Stomach (tissue), 9 donors: ENCODE measurements around the gene HRH1. TPM values are rescaled to one million over a fixed set of nuclear protein-coding genes. Genes with fewer than 3 reads are reported as not detected.

Source experiments
- DNase-seq, 2 donors: peaks; one replicate each; pipeline versions ENCODE4 v3.0.0 to v3.0.0-alpha.2; 2013 to 2019
- H3K27ac ChIP-seq, 5 donors: fragments of 200-600 bp in 4 of 5; sonication (generic) in 4 of 5; one replicate each; pipeline ENCODE4 v1.5.1; 2013 to 2019; ENCODE audit warnings: mild to moderate bottlenecking in 1 of 5, moderate library complexity in 1 of 5
- H3K27me3 ChIP-seq, 3 donors: fragments of 200-600 bp; sonication (generic); one replicate each; pipeline ENCODE4 v1.5.1; 2017 to 2019; ENCODE audit warnings: mixed run types in 1 of 3
- H3K36me3 ChIP-seq, 4 donors: fragments of 200-600 bp; sonication (generic); 1 replicate in 3 of 4; 2 replicates in 1 of 4; pipeline ENCODE4 v1.5.1; 2016 to 2019
- H3K4me1 ChIP-seq, 4 donors: fragments of 200-600 bp; sonication (generic); one replicate each; pipeline ENCODE4 v1.5.1; 2016 to 2019
- H3K4me3 ChIP-seq, 4 donors: fragments of 200-600 bp; sonication (generic) in 3 of 4; one replicate each; pipeline ENCODE4 v1.5.1; 2016 to 2019; ENCODE audit warnings: mild to moderate bottlenecking in 1 of 4
- H3K9me3 ChIP-seq, 4 donors: fragments of 200-600 bp; sonication (generic); one replicate each; pipeline ENCODE4 v1.5.1; 2016 to 2019
- CTCF ChIP-seq, 7 experiments: fragments of 450-650 bp in 4 of 7; fragments of 200-600 bp in 3 of 7; sonication (generic) in 3 of 7; IDR thresholded peaks; one replicate each; pipeline ENCODE4 v1.5.1; 2016 to 2019; ENCODE audit warnings: antibody characterized with exemption in 7 of 7, control low read depth in 2 of 7, mild to moderate bottlenecking in 1 of 7
- EP300 ChIP-seq: sonication (generic); formaldehyde crosslinking; IDR thresholded peaks from one replicate; pipeline ENCODE4 v1.6.1; 2017; ENCODE audit warnings: antibody characterized with exemption
- POLR2A ChIP-seq, 4 donors: fragments of 450-650 bp; IDR thresholded peaks; one replicate each; pipeline ENCODE4 v1.6.1; 2016; ENCODE audit warnings: antibody characterized with exemption in 4 of 4, control low read depth in 2 of 4, mild to moderate bottlenecking in 1 of 4, moderate library complexity in 1 of 4
- POLR2AphosphoS5 ChIP-seq, 3 donors: sonication (generic); formaldehyde crosslinking; IDR thresholded peaks; one replicate each; pipeline ENCODE4 v1.6.1; 2016; ENCODE audit warnings: antibody characterized with exemption in 3 of 3
- WGBS, 5 donors: extraction: QIAGEN DNeasy Blood & Tissue Kit in 3 of 5; methylation state at CpG; one replicate each; pipeline versions ENCODE4 v1.1.5 to v1.1.7; 2013 to 2018; 5-methylcytosine and 5-hydroxymethylcytosine counted together
- intact Hi-C: fragments of 100-400 bp; cut with DNase I; formaldehyde crosslinking; loops from one replicate; pipeline ENCODE4 v1.15.1; 2023; ENCODE audit warnings: low total_unique reads
- polyA plus RNA-seq, 3 donors: library from polyadenylated mRNA; stranded (reverse); fragments of 200-250 nt; gene quantifications; one replicate each; pipeline ENCODE4 v1.2.3, GENCODE V29; 2013
- total RNA-seq, 5 donors: library from RNA; depleted of rRNA; stranded (reverse); fragments of >200 nt; gene quantifications; one replicate each; pipeline versions ENCODE4 v1.1.0 to v1.2.3, GENCODE V29; 2014 to 2016
- donor health status: healthy with polysubstance abuse.
- donor health status: Bipolar disorder and iron deficiency.
- donor health status: healthy.

HRH1 gene
- total and polyA plus RNA-seq, 8 donors: under 0.01 to 5.0 (median 0.37) TPM; not detected in 1

GRCh38 chr3:11230832-11231231, 76.5 kb downstream of the HRH1 start:
- Histone ChIP-seq H3K36me3 (no peaks in the 10 kb centered on the region), H3K4me3 (no peak overlapping the region), H3K4me1 (peaks cover 0 to 17% (median 3%) of the 10 kb centered on the region in 4 donors), H3K27ac (no peak overlapping the region), H3K9me3 (no peaks in the 10 kb centered on the region), H3K27me3 (peaks cover 0 to 7% (median 3%) of the 10 kb centered on the region in 3 donors)
- TF ChIP-seq EP300: no peak
- no peak for TF ChIP-seq POLR2AphosphoS5 (IDR thresholded peaks at IDR 0.05)
- TF ChIP-seq CTCF (IDR thresholded peaks at IDR 0.05): no peak
- no peak for TF ChIP-seq POLR2A (IDR thresholded peaks at IDR 0.05)
- DNase-seq: no peak
- intact Hi-C loops: no loop called here
- WGBS, 5 donors: 53 to 81% (median 60%) methylated on average over 3 of the region's 3 CpGs

- no peak overlapping the region for H3K27ac ChIP-seq
- no peaks in the 10 kb centered on the region for H3K4me1 ChIP-seq
- intact Hi-C loops: no loop called here
- H3K36me3 ChIP-seq: no peaks in the 10 kb centered on the region
- WGBS, 5 donors: 59 to 73% (median 69%) methylated on average over 6 to 8 of the region's 8 CpGs
- no peak overlapping the region for H3K4me3 ChIP-seq
- TF ChIP-seq POLR2AphosphoS5 (IDR thresholded peaks at IDR 0.05): no peak
- TF ChIP-seq POLR2A (IDR thresholded peaks at IDR 0.05): no peak
- no peak for TF ChIP-seq CTCF (IDR thresholded peaks at IDR 0.05)
- no peak for TF ChIP-seq EP300
- H3K27me3 ChIP-seq: peaks cover 0 to 12% (median 3%) of the 10 kb centered on the region in 3 donors
- no peaks in the 10 kb centered on the region for H3K9me3 ChIP-seq
- DNase-seq: no peak
These were observed 81.1 kb downstream of the HRH1 start for GRCh38 chr3:11235385-11235784.

- no peak overlapping the region for H3K4me3 ChIP-seq
- DNase-seq: peak; percentile 79 to 80
- no peaks in the 10 kb centered on the region for H3K9me3 ChIP-seq
- intact Hi-C loops: no loop called here
- no peak overlapping the region for H3K27ac ChIP-seq
- H3K27me3 ChIP-seq: peaks cover 0 to 12% (median 3%) of the 10 kb centered on the region in 3 donors
- TF ChIP-seq CTCF (IDR thresholded peaks at IDR 0.05): peak in 4 of 7 experiments; percentile 30 to 79 (median 64)
- TF ChIP-seq EP300: no peak
- no peaks in the 10 kb centered on the region for H3K36me3 ChIP-seq
- H3K4me1 ChIP-seq: no peaks in the 10 kb centered on the region
- 30 to 43% (median 41%) methylated on average over 8 of the region's 8 CpGs for WGBS, 5 donors
These were observed 82.5 kb downstream of the HRH1 start for GRCh38 chr3:11236588-11237461.

DNA sequence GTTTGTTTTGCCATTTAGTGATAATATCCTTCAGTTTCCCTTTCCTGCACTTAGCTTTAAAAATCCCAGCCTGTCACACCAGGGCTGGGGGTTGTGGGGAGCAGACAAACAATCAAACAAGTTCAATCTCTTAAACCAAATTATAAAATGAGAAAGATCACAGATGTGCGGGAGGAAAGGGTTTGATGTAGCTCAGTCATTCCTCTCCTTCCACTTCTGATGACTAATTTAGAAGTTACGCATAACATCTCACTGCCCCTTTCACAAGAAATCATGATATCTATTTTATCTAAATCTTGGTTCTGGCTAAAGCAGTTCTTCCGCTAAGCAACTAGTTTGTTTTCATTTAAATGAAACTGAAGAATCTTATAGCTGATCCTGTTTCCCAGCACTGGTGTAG, 83.8 kb downstream of the HRH1 start:
- Histone ChIP-seq H3K27me3 (peaks cover 0 to 12% (median 3%) of the 10 kb centered on the region in 3 donors), H3K4me1 (no peaks in the 10 kb centered on the region), H3K9me3 (no peaks in the 10 kb centered on the region), H3K4me3 (no peak overlapping the region), H3K27ac (peak overlapping the region in 1 of 5 donors; percentile 28), H3K36me3 (no peaks in the 10 kb centered on the region)
- TF ChIP-seq CTCF (IDR thresholded peaks at IDR 0.05) (no peak), EP300 (no peak), POLR2AphosphoS5 (IDR thresholded peaks at IDR 0.05) (no peak), POLR2A (IDR thresholded peaks at IDR 0.05) (no peak)
- no peak for DNase-seq
- intact Hi-C loops: no loop called here
- 57 to 70% (median 66%) methylated on average over 3 of the region's 3 CpGs for WGBS, 5 donors
